GM18861 (cell line): ENCODE measurements around the gene RNF40.
"Not testable (repeated sequence)": the region's sequence is repeated elsewhere in the genome, so short reads cannot be mapped to it uniquely, and the experiment has no call there.

Source experiments
- ATAC-seq: cut with Tn5 transposase; IDR thresholded peaks from one replicate; pipeline ENCODE4 v1.9.1; 2021; ENCODE audit not compliant: unreplicated experiment

The RNF40 gene

GRCh38 chr16:30780549-30780948 is 18.4 kb downstream of the RNF40 start:
- no peak for ATAC-seq

GRCh38 chr16:30782486-30783279 is 20.6 kb downstream of the RNF40 start:
- no peak for ATAC-seq

- ATAC-seq, result no peak
Observed at GRCh38 chr16:30783280-30784109, 21.4 kb downstream of the RNF40 start.

DNA sequence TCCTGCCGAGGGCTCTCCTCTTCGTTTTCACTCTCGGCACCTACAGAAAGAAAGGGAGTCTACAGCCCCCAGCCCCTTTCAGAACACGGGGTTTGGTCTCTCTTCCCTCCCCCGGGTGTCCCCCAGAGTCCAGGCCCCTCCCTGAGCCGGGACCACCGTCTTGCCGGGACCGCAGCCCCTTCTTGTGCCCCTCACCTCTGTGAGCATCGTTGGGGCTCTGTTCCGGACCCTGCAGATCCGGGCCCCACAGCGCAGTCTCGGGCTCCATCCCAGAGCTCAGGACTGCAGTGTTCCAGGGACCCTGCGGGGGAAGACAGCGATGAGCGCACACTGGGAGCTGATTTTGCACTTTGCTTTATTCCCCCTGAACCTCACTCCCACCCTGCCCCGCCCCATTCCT is 22.1 kb downstream of the RNF40 start:
- no peak for ATAC-seq

- ATAC-seq, result no peak
Observed at GRCh38 chr16:30785126-30786106, 23.3 kb downstream of the RNF40 start.

DNA sequence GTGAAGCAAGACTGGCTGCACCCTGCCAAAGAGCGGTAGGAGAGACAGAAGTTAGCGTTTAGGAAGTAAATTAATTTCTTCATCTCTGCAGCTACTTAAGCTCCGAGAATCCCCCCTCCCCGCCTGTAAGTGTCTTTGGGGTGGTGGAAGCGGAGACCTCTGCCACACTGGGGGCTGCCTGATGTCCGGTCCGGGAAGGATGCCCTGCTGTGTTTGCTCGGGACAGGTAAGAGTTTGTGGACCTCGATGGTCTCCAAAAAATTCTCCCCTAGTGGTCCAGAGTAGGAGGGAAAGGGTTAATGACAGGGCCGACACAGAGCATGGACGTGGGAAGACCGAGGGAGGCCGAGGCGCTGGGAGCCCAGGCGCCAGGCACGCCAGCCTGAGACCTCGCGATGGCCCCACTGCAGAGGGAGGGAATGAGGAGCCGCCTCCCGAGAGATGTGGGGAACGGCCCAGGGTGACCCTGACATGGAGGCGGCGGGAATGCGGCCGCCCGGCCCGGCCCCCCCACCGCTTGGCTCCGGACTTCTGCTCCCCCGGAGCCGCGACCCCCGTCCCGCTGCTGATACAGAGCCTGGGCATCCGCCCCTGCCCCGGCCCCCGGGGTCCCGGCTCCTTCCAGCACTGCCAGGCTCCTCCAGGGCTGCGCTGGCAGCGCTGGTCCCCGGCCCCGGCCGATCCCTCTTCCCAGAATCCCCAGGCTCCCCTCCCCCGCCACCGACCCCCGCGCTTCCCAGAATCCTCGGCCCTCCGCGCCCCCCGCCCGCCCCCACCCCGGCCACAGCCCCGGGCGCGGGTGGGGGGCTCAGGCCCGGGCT is 24.2 kb downstream of the RNF40 start:
- ATAC-seq, result no peak

DNA sequence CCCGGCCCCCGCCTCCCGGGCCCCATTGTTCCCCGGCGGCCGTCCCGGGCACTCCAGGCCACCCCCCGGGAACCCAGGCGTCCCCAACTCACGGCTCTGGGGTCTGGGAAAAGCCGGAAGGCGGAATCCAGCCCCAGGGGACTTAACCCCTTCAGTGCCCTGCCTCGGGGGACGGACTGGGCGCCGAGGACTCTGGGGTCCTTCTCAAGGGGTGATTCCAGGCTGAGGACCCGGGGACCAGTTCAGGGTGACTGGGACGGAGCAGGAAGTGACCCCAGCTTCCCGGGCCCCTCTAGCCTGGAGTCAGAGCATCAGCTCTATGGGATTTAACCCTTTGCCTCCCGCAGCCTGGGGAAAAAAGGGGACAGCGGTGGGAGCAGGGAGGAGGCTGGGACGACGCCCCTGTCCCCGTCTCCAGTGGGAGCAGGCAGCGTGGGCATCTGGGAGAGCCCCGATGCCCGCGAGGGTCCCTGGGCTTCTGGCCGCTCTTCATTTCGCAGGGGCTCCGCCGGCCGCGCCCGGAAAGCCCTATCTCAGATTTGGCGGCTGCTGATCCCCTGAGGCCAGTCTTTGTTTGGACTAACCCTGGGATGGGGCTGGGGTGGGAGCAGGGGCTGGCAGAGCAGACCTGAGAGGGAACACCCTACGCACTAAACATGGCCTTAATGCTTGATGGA is 25.0 kb downstream of the RNF40 start, which contains the start of gene ZNF629:
Gene ZNF629 (minus strand): TSS at position 270 of the 677 bp plus-strand sequence. CDS start 2,723 bp downstream, outside the sequence.
- no peak for ATAC-seq

- ATAC-seq, result no peak
Observed at GRCh38 chr16:30787613-30788378, 25.7 kb downstream of the RNF40 start.

GRCh38 chr16:30793508-30794069 is 31.5 kb downstream of the RNF40 start:
- ATAC-seq, result no peak

GRCh38 chr16:30794634-30795033 is 32.5 kb downstream of the RNF40 start:
- ATAC-seq, result no peak

- ATAC-seq, result no peak
Observed at GRCh38 chr16:30797670-30798309, 35.7 kb downstream of the RNF40 start.

- no peak for ATAC-seq
Observed at GRCh38 chr16:30802936-30803335, 40.8 kb downstream of the RNF40 start.

DNA sequence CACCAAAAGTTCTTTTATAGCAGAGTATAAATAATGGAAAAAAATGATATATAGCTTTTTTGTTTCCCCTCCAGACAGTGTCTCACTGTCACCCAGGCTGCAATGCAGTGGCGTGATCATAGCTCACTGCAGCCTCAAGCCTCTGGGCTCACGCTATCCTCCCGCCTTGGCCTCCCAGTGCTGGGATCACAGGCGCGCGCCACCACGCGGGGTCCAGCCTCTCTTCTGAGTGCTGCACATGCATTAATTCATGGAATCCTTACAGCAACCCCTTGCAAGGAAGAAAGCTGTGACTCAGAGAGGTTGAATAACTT is 42.9 kb downstream of the RNF40 start:
- ATAC-seq, result no peak

DNA sequence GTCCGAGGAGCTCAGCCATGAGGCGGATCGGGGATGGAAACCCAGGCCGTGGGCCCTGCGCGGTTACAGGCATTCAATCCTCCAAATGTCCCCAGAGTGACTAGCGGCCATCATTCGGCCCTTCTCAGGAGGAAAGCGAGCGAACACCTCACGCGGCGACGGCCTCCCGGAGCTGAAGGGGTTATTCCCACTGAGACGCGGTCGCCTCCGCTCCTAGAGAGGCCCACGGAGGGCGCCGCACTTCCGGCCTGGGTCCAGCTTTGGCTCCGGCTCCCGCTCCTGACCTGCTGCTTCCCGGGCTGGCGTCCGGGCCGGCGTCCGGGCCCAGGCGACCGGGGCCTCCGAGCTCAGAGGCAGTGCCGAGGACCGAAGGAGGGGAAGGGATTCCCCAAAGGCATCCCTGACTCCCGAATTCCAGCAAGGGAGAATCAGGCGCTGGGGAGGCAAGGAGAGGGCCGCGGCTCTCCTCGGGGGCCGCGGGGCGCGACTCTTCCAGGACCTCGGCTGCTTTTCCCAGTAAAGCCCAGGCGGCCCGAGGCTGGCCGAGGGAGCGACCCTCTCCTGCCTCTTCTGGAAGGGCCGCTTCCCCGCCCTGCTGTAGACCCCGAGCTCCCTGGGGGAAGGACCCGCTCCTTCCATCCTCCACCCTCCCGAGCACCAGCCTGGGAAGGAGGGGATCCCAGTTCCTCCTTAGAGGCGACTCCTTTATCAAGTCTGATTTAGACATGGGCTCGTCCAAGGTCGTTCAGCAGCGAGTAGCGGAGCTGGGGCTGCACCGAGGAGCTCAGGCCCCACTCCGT is 43.4 kb downstream of the RNF40 start:
- no peak for ATAC-seq

DNA sequence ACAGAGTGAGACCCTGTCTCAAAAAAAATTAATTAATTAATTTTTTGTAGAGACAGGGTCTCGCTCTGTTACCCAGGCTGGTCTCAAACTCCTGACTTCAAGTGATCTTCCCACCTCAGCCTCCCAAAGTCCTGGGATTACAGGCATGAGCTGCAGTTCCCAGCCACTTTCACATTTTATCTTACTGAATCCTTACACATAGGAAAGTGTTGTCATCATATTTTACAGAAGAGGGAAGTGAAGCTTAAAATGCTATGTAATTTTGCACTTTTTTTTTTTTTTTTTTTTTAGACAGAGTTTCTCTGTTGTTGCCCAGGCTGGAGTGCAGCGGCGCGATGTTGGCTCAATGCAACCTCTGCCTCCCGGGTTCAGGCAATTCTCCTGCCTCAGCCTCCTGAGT is 46.0 kb downstream of the RNF40 start:
- no peak for ATAC-seq

DNA sequence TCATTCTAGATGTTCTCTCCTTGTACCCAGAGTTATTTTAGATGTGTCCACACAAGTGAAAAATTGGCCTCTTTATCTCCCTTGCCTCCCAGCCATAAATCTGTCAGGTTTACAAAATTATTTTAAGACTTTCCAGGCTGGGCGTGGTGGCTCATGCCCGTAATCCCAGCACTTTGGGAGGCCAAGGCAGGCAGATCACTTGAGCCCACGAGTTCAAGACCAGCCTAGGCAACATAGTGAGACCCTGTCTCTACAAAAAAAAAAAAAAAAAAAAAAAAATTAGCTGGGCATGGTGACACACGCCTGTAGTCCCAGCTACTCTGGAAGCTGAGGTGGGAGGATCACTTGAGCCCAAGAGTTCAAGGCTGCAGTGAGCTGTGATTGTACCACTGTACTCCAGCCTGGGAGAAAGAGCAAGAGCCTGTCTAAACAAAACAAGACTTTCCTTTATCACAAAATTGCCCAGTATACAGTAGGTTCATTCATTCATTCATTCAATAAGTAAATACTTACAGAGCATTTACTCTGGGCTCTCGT is 46.8 kb downstream of the RNF40 start:
- ATAC-seq, result not testable (repeated sequence)

DNA sequence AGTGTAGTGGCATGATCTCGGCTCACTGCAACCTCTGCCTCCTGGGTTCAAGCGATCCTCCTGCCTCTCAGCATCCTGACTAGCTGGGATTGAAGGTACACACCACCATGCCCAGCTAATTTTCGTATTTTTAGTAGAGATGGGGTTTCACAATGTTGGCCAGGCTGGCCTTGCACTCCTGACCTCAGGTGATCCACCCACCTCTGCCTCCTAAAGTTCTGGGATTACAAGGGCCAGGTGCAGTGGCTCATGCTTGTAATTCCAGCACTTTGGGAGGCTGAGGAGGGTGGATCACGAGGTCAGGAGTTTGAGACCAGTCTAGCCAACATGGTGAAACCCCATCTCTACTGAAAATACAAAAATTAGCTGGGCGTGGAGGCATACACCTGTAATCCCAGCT is 47.6 kb downstream of the RNF40 start:
- not testable (repeated sequence) for ATAC-seq
